Measurements from ENCODE around the gene POFUT1.

- TF ChIP-seq EP300 (IDR thresholded peaks at IDR 0.05; ENCODE audit: borderline replicate concordance in 1 of 2, low read depth in 1 of 2, low read length in 1 of 2): no peak
- no peak for TF ChIP-seq CTCF (IDR thresholded peaks at IDR 0.05)
- no peak for TF ChIP-seq EZH2phosphoT487 (IDR thresholded peaks at IDR 0.05; ENCODE audit: borderline replicate concordance, low read depth)
- TF ChIP-seq CHD2 (IDR thresholded peaks at IDR 0.05; ENCODE audit: low read length, partially characterized antibody): no peak
- no peak for TF ChIP-seq NFIC (IDR thresholded peaks at IDR 0.05; ENCODE audit: borderline replicate concordance)
- TF ChIP-seq TCF12 (IDR thresholded peaks at IDR 0.05): no peak
- no peak for TF ChIP-seq MEF2A (IDR thresholded peaks at IDR 0.05; ENCODE audit: borderline replicate concordance, low read depth)
Measured at GRCh38 chr20:32282461-32282860, 74.8 kb downstream of the POFUT1 start.

All from SK-N-SH (cell line).